CD4-positive, alpha-beta T cell treated with Interferon alpha-2 for 1 hour (primary cell): Measurements from ENCODE around the gene FOXP1.
A peak's percentile ranks its signal among the peaks of the same experiment; 100 is the strongest.

ENCODE experiments used
- DNase-seq, 2 donors: peaks; one replicate each; pipeline ENCODE4 v3.0.0-alpha.2; 2020 to 2022

FOXP1 gene

DNA sequence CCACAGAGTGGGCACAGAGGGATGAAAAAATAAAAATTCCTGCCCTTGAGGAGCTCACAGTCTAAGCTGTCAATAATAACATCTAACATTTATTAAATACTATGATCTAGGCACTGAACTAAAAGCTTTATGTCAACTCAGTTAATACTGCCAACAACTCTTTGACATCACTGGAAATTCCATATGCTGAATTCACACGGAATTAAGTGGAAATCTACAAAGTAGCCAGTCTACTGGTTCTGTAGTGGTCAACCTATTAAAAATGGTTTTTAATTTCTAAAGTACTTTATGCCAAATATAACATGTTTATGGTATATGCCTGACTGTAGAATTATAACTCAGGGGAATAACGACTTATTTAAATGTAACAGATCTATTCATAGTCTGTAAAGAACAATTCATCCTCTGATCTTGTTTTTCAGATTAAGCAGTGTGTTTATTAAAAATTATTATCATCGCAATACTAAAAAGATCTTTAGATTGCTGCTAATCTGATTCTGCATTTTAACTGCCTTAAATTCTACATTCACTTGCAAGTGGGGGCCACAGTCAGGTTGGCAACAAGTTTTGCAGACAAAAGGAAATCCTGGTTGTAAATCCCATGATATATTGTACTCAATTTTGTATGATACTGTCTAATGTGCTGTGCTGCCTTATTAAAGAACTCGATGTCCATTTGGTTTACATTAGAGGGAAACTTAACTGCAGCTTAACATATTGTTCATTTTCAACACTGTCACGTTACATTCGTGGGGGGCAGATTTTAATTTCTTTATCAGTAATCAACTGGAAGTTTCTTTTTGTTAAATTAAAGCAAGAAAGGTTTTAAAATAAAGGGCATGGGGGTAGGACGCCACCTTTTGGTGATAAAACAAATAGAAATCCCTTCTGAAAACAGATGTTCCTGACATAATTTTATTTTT is 2.6 kb upstream of the FOXP1 start:
- DNase-seq = peak; percentile 28 to 69

DNA sequence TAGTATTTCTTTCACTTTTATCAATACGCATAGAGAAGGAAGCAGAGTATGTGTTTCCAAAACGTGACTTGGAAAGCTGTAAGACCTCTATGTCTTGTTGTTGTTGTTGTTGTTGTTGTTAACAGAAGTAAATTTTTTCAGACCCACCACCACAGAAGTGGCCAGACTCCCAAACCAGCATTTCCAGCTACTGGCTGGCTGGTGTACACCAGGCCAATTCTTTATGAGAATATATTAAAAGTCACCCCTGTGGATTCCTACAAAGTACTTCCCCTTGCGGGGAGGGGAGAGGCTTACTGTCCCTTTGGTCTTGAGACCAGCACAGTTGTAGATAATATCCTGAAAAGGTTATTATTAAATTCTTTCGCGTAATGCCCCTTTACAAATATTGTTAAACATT is 1.6 kb upstream of the FOXP1 start:
- peak; percentile 9 to 29 for DNase-seq

DNA sequence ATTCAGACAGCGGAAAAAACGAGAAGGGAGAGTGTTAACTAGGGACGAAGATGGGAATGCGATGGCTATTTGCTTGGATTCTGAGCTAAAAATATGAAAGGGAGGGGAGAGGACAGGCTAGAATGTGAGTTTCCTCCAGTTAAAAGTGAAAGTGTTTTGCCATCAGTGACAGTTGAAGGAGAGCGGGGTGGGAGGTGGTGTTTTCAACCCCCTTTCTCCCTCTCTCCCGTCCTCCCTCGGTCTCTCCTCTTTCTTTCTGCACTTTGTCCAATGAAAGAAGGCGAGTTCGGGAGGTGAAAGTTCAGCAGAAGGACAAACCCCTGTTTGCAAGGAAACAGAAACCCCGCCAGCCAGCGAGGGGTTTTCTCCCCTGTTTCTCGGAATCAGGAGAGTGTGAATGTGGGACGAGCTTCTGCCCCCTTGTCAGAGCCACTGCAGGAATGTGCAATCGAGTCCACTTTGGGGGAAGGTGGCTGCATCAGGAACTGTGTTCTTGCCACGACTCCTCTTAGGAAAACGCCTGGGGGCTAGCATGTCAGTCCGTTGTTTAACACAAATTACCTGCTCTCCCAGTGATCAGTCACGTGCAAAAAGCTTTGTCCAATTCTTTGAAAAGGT is 975 bp upstream of the FOXP1 start:
- DNase-seq = peak; percentile 82 to 87

DNA sequence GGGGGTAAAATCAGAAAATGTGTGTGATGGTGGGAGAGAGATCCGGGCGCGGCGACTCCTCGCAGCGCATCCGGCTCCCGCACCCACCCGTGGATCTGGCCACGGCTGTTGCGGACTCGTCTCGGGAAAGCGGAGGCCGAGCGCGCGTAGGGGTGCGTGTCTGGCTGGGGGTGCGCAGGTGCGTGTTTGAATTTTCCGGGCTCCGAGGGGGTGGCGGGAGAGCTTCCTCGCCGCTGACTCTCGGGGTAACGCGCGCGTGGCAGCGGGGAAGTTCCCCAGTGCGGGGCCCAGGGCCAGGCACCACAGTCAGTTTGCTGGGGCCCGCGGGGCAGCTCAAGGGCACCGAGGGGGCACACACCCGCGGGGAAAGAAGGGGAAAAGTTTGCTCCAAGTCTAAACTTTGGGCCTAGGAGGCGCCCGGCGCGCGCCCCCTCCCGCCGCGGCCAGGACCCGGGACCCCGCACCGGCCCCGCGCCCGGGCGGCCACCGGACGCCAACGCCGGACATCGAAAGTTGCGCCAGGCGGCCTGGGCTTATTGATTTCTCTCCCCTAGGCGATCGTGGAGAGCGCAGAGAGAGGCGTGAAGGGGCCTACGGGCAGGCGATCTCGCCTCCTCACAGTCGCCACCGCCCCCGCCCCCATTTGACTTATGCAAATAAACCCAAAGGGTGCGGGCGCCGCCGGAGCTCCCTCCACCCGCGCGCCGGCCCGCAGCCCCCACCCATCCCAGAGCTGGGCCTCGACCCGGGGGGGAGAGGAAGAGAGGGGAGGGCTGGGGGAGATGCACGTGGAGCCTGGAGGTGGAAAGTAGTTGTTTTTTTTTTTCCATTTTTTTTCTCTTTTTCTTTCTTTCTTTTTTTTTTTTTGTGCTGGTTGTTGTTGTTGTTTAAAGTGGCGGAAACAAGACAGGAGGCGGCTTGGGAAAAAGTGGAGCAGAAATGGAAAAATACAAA is 639 bp downstream of the FOXP1 start:
- peak; percentile 61 to 68 for DNase-seq

DNA sequence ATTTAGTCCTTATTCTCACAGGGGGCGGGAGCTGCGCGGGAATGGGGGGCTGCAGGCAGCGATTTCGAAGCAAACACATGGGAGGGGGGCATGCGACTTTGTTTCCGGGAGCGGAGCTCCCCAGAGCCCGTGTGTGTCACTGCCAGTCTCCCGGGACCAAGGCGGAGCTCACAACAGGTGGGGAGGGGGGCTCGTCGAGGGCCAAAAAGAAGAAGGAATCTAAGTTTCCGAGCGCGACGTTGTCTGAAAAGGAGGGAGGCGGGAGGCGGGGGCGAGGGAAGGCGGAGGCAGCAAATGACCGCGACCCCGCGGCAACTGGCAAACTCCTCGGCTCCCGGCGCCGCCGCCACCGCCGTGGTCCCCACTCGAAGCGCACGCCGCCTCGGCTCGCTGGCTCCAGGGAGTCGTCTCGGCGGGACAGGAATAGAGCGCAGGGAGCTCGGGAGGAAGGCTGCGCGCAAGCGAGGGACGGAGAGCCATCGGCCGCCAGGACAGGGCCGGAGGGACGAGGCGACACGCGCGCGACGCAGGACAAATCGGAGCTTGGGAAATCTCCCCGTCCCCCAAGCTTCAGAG is 1.4 kb downstream of the FOXP1 start:
- peak; percentile 39 to 73 for DNase-seq

DNA sequence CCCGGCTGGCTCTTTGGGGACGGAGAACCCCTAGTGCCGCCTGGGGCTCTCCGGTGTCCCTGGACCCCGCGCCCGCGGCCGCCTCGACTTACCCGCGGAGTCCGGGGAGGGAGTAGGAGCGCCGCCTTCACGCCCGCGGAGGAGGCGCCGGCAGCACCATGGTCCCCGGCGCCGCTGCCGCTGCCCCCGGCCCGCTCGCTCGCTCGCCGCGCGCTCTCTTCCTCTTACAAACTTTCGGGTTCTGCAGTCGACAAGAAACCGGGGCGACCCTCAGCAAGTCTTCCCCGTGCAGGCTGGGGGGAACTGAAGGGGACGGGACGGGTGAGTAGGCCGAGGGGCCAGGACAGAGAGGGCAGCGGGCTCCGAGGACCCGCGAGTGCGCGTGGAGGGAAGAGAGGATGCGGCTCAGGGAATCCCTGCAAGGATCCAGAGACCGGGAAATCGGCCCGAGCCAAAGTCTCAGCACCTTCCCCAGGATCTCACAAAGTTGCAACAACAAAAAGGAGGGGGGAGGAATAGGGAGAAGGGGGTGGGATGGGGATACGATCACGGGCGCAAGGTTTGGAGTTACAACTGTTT is 2.0 kb downstream of the FOXP1 start:
- peak; percentile 31 to 40 for DNase-seq

DNA sequence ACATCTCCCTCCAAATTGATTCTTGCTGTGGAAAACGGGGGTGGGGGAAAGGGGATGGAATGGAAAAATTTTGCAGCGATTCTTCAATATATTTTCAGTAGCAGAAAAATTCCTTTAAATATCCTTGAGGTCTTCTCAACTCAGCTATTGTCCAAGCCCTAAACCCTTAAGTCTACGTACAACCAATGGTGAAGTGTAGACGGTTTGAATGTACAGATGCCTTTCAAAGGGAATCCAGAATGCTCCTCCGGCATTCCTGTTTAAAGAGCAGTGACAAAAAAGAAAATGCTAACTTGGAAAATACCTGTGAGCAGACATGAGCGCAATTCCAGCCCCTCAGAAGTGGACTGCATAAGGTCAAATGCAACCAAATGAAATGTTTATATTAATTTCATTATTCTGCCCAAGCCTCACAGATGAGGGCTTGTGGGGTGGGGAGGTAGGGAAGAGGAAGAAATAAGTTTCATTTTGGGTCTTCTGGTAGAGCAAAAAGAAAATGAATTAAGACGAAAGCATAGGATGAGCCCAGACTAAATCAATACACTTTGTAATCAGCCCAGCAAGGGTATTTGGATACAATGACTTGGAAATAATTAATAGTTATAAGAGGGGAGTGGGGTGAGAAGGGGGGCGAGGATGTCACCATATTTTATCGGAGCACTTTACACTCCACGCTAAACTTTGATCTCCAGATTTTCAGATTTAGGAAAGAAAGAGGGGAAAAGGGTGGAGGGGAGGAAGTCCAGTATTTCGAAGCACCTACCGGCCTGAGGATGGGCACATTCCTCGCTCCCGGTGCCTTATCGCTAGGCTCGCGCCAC is 2.7 kb downstream of the FOXP1 start:
- no peak for DNase-seq

DNA sequence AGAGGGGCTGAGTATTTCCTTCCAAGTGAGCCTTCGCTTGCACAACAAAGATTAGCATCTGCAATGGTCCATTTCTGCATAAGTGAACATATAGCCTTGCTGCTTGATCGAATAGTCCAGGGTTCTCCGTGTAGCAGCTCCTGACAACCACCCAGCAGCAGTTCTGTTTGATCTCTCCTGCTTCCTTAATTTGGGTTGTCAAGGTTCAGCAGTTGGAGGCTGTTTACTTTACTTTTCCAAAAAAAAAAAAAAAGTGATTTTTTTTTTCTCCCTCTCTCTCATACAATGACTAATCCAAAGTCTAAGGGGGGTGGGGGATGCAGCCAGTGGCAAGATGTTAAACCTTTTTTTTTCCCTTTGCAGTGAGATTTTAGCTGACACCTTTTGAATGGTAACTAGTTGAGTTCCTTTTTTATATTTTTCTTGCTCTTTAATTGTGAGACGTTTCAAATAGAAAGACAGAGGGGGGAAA is 3.6 kb downstream of the FOXP1 start:
- DNase-seq = peak in 1 of 2 donors; percentile 7

DNA sequence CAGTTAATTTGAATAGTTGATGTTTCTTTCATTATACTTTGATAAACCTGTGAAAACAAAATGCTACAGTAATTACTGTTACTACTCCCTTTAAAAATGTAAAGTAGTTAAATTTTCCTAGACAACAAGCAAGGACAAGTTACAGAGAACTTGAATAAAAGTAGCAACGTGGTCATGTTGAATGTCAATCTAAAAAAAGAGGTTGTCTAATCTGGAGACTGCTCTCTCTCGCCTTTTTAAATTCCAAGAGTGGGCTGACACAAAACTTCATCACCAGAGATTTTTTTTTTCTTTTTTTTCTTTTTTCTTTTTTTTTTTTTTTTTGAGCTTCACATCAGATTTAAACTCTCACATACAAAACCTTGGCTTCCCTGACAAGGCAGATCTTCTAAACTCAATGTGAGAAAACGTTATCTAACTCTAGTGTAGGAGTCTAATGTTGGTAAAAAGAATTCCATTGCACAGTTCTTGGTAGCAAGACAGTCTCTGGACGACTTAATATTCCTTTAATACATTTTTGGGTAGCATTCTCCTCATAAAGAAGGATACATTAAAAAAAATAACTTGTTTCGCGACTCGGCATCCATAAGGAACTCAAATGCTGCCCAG is 4.1 kb downstream of the FOXP1 start:
- no peak for DNase-seq

DNA sequence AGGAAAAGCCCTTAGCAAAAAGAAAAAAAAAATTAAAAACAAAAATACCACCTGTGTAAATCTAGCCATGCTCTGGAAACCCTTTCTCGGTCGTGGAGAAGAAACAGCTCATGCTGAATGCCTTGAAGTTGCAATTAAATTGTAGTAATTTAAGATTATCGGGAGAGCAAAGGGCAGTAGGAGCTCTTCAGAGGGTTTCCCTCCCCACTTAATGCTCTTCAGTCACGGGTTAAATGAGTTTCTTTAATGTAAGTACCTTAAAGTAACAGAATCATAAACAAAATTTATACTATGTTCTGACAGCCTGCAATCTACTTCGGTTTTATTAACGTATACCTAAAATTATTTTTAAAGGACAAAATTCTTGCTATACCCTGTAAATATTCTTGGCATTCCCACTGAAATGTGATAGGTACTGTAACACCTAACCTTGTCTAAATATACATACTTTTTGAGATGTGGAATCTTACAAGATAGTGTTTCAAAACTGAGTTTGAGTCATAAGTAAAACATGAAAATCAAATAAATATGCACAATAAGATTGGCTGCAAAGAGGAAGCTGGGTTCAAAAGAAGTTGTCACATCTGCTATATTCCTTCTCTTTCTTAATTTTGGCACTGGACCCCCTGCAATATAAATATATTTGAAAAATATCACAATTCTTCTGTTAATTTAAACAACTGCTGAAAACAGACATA is 5.3 kb downstream of the FOXP1 start:
- DNase-seq = no peak

DNA sequence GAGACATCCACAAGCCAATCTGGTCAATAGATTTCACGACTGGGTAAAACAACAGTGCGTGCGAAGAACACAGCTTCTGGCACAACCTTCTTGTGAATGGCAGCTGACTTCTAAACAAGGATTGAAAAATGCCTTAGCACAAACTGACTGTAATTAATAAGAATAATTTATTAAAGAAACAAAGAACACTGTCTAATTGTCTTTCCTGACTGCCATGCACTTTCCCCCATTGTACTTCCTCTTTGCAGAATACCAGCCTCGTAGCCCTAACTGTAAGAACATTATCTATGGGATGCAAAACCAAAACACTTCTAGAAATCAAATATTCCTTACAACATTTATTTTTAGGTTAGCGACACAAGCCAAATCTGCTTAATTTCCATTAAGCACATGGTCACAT is 6.5 kb downstream of the FOXP1 start:
- DNase-seq = no peak

DNA sequence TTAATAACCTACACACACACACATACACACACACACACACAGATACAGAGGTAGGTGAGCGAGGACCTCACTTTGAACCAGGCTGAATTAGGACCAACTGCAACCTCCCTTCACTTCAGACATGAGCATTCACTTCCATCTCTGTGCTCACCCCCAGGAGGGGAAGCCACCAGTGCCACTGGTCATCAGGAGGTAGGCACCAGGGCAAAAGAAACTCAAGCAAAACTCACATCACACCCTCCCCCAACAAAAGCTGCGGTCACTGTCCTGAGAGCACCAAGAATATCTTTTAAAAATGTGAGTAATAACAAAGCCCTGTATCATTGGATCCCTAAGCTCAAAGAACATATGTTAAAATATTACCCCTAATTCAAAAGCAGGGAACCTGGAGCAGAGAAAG is 8.1 kb downstream of the FOXP1 start:
- DNase-seq = no peak

DNA sequence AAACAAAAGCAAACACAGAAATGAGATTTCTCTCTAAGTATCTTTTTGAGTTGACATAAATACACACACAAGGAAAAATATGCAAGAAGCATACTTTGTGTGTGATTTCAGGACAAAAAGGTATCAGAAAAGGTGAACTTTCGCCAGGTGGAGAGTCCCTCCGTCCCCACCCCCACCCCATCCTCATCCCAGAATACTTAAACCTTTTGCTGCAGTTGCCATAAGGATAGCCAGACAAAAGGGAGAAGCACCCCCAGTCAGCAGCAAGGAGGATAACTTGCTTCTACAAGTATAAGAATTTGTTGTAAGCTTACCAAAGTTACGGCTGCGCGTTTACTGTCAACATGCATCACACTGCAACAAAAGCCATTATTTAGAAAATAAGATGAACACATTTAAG is 10.3 kb downstream of the FOXP1 start:
- no peak for DNase-seq

DNA sequence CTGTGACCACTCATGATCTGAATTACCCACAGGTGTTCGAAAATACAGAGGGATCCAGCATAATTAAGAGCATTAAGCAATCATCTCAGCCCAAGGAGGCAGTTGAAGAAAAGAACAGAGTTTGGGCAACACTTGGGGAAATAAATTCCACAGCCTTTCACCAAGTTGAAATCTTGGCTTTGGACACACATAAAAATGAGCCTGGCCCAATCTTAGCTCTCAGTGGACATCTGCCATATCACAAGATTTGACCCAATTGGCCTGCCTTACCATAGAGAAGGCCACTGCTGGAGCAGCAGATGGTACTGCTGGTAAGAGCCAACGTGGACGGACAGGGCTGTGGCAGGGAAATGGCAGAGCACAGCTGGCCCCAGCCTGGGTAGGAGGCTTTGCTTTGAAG is 13.0 kb downstream of the FOXP1 start:
- DNase-seq = no peak

DNA sequence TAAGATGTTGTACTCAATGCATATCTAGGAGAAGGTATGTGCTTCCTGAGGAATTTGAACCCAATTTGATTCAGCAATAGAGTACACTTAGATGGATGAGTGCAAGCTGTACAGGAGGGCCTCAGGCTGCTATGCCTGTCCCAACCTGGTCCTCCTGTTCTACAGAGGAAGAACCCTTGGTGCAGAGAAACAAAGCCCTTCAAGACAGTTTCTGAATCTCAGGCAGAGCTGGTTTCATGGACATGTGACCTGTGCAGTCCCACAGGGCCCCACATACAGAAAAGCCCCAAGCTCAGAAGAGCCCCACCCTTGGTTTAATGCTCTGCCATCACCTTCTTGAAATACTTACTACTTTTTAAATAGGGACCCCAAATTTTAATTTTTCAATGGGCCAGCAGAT is 15.3 kb downstream of the FOXP1 start:
- no peak for DNase-seq

DNA sequence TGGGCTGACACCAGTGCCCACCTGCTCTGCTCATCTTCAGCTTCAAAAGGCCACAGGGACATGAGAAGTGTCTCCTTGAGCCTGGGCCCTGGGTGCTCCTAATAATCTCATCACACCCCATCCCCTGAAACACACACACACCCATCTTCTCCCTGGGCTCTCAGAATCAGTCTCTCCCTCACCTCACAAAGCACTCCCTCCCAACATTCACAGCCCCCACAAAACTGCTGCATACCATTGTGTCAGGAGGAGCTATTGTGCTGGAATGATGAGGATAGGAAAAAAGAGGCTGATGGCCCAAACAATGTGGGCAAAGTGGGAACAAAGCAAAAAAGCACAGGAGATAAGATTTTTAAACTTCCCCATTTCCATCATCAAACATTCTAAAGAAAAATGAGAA is 16.8 kb downstream of the FOXP1 start:
- DNase-seq = no peak

DNA sequence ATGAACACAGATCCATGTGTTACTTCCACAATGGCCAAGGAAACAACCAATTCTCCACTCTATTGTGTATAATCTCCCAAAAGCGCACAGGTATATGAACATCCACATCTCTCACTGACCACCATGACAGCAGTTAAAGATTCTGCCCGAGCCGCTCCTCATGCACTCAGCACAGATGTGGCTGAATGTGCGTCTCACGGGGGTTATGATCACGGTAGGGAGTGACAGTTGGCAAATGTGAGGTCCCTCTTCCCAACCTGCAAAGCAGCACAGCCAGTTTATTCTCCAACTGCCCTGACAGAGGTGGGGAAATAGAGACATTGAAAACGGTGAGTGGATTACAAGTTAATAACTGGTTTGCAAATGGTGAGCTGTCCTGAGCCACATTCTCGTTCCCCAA is 17.6 kb downstream of the FOXP1 start:
- no peak for DNase-seq

DNA sequence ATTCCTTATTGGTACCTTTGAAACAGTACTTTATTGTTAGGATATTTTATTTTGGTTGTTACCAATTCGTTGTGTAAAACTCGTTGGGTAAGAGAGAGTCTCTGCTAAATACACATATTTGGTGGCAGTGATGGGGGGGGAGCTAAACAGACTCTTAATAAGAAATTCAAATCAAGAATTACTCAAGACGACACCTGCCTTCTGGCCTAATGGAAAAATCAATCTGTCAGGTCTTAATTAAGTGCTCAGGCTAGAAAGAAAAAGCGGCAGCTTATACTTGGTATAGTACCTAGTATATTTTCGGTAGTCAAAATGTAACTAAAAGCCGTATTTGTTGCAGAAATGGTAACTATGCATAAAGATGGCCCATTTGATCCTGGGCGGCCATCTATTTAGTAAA is 18.2 kb downstream of the FOXP1 start:
- DNase-seq = no peak

DNA sequence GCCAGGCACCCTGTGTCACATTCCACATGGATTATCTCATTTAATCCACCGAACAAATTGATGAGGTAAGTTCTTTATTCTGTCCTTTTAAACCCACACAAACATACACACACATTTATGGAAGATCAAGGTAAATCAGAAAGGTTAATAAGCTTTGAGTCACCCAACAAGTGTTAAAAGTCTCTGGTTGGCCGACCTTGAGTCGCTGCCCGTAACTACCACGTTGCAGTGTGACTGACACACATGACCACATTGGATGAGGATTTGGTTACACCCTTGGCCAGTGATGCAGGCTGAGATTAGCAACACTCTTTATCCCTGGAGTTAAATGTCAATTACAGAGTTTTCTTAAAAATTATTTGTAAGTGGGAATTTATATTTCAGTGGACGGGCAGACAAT is 19.2 kb downstream of the FOXP1 start:
- DNase-seq = peak in 1 of 2 donors; percentile 15

DNA sequence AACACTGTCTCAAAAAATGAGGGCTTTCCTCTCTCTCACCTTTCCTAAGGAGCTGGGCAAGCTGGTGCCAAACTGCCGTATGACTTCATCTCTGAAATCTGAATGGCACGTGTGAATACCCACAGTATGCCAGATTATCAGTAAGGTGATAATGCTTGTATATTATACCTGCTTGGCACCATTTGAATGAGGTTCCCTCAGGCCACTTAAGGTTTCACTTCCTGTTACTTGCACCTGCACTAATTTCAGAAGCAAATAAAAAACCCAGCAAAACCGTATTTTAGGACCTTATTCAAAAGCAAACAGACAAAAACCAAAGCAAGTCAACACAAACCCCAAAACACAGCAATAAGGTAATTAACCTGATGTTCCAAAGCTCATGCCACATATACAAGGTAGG is 19.7 kb downstream of the FOXP1 start:
- peak in 1 of 2 donors; percentile 18 for DNase-seq
